ENCODE results near the gene ZNF222. TPM values are rescaled to one million over a fixed set of nuclear protein-coding genes. Genes with fewer than 3 reads are reported as not detected.

The ZNF222 gene
- total and polyA plus RNA-seq, 2 donors (not counting 1 experiment from before 2014, with no cell fraction given): 6.0 to 13.0 TPM

GRCh38 chr19:44072543-44073401 lies 47.6 kb downstream of the ZNF222 start:
- Histone ChIP-seq H4K20me1 (ENCODE audit: control insufficient read depth, extremely low read depth, insufficient read depth, low read length) (no peaks in the 10 kb centered on the region), H3K4me1 (ENCODE audit: control insufficient read depth, extremely low read depth, insufficient read depth, low read length) (peaks cover 3% of the 10 kb centered on the region), H3K27me3 (ENCODE audit: control insufficient read depth, insufficient read depth, low read length) (no peaks in the 10 kb centered on the region), H3K4me2 (ENCODE audit: extremely low read depth, insufficient read depth, low read length) (peak overlapping the region; percentile 97), H3K9ac (ENCODE audit: insufficient read depth, low read length) (peak overlapping the region; percentile 44), H3K79me2 (ENCODE audit: control insufficient read depth, insufficient read depth, low read length) (no peaks in the 10 kb centered on the region), H3K4me3 (replicated peaks in 1 of 4; ENCODE audit: control extremely low read depth in 1 of 4, insufficient read depth in 1 of 4, low read depth in 3 of 4, low read length in 4 of 4) (peak overlapping the region; percentile 82 to 92 (median 88)), H2AFZ (ENCODE audit: low read length) (peak overlapping the region; percentile 100), H3K36me3 (ENCODE audit: control insufficient read depth, insufficient read depth, low read length) (no peaks in the 10 kb centered on the region), H3K27ac (ENCODE audit: insufficient read depth, low read length) (peak overlapping the region; percentile 49), H3K9me3 (ENCODE audit: control insufficient read depth, insufficient read depth, low read depth, low read length) (no peaks in the 10 kb centered on the region)
- DNase-seq (ENCODE audit: low read depth in 2 of 2): peak in 1 of 2 donors; percentile 1
- TF ChIP-seq EZH2 (IDR thresholded peaks at IDR 0.05; ENCODE audit: low read length, missing control alignments) (no peak), CTCF (conservative IDR thresholded peaks at IDR 0.05 in 1 of 2, IDR thresholded peaks at IDR 0.05 in 1 of 2; ENCODE audit: low read depth in 1 of 2, low read length in 2 of 2) (no peak)

- Histone ChIP-seq H3K4me2 (ENCODE audit: extremely low read depth, insufficient read depth, low read length) (no peak overlapping the region), H3K9me3 (ENCODE audit: control insufficient read depth, insufficient read depth, low read depth, low read length) (no peaks in the 10 kb centered on the region), H3K36me3 (ENCODE audit: control insufficient read depth, insufficient read depth, low read length) (no peaks in the 10 kb centered on the region), H4K20me1 (ENCODE audit: control insufficient read depth, extremely low read depth, insufficient read depth, low read length) (no peaks in the 10 kb centered on the region), H3K27me3 (ENCODE audit: control insufficient read depth, insufficient read depth, low read length) (no peaks in the 10 kb centered on the region), H3K79me2 (ENCODE audit: control insufficient read depth, insufficient read depth, low read length) (no peaks in the 10 kb centered on the region), H3K27ac (ENCODE audit: insufficient read depth, low read length) (no peak overlapping the region), H3K9ac (ENCODE audit: insufficient read depth, low read length) (no peak overlapping the region), H2AFZ (ENCODE audit: low read length) (no peak overlapping the region), H3K4me1 (ENCODE audit: control insufficient read depth, extremely low read depth, insufficient read depth, low read length) (peaks cover 3% of the 10 kb centered on the region), H3K4me3 (replicated peaks in 1 of 4; ENCODE audit: control extremely low read depth in 1 of 4, insufficient read depth in 1 of 4, low read depth in 3 of 4, low read length in 4 of 4) (no peak overlapping the region)
- no peak for DNase-seq (ENCODE audit: low read depth in 2 of 2)
- TF ChIP-seq CTCF (conservative IDR thresholded peaks at IDR 0.05 in 1 of 2, IDR thresholded peaks at IDR 0.05 in 1 of 2; ENCODE audit: low read depth in 1 of 2, low read length in 2 of 2) (no peak), EZH2 (IDR thresholded peaks at IDR 0.05; ENCODE audit: low read length, missing control alignments) (no peak)
Measured at GRCh38 chr19:44076325-44076724, 51.1 kb downstream of the ZNF222 start.

Other genes with a start within 250 kb of the ZNF222 start
- gene KCNN4, start 244.4 kb upstream of the ZNF222 start, total RNA-seq: 0.26 and 0.83 TPM in 2 replicates
- gene KCNN4, start 244.4 kb upstream of the ZNF222 start, polyA plus RNA-seq: 0.41 and 0.53 TPM in 2 replicates
- gene LYPD5, start 222.9 kb upstream of the ZNF222 start, total RNA-seq: 0.50 and 1.0 TPM in 2 replicates
- 0.12 and 0.37 TPM in 2 replicates for gene LYPD5, start 222.9 kb upstream of the ZNF222 start, polyA plus RNA-seq
- gene ZNF283, start 198.1 kb upstream of the ZNF222 start, total RNA-seq: 12.8 and 15.2 TPM in 2 replicates
- gene ZNF283, start 198.1 kb upstream of the ZNF222 start, polyA plus RNA-seq: 3.5 and 5.8 TPM in 2 replicates
- 5.3 and 5.9 TPM in 2 replicates for gene ZNF404, start 141.4 kb upstream of the ZNF222 start, total RNA-seq
- gene ZNF404, start 141.4 kb upstream of the ZNF222 start, polyA plus RNA-seq: 2.0 and 3.8 TPM in 2 replicates
- 18.5 and 22.1 TPM in 2 replicates for gene ZNF45, start 90.1 kb upstream of the ZNF222 start, total RNA-seq
- gene ZNF45, start 90.1 kb upstream of the ZNF222 start, polyA plus RNA-seq: 11.6 and 13.2 TPM in 2 replicates
- 8.5 and 15.2 TPM in 2 replicates for gene ZNF221, start 74.2 kb upstream of the ZNF222 start, total RNA-seq
- gene ZNF221, start 74.2 kb upstream of the ZNF222 start, polyA plus RNA-seq: 2.3 and 2.4 TPM in 2 replicates
- 9.0 and 12.2 TPM in 2 replicates for gene ZNF155, start 41.2 kb upstream of the ZNF222 start, total RNA-seq
- gene ZNF155, start 41.2 kb upstream of the ZNF222 start, polyA plus RNA-seq: 5.6 and 7.4 TPM in 2 replicates
- 4.0 and 4.6 TPM in 2 replicates for gene ZNF230, start 22.4 kb upstream of the ZNF222 start, total RNA-seq
- 2.0 and 3.5 TPM in 2 replicates for gene ZNF230, start 22.4 kb upstream of the ZNF222 start, polyA plus RNA-seq
- gene ZNF223, start 26.7 kb downstream of the ZNF222 start, total RNA-seq: 4.6 and 5.3 TPM in 2 replicates
- gene ZNF223, start 26.7 kb downstream of the ZNF222 start, polyA plus RNA-seq: 4.3 TPM in 2 replicates
- 3.3 and 4.0 TPM in 2 replicates for gene ZNF284, start 46.8 kb downstream of the ZNF222 start, total RNA-seq
- gene ZNF284, start 46.8 kb downstream of the ZNF222 start, polyA plus RNA-seq: 1.2 and 2.7 TPM in 2 replicates
- gene ZNF224, start 69.0 kb downstream of the ZNF222 start, total RNA-seq: 31.1 and 37.0 TPM in 2 replicates
- gene ZNF224, start 69.0 kb downstream of the ZNF222 start, polyA plus RNA-seq: 8.8 and 12.4 TPM in 2 replicates
- 8.2 and 10.2 TPM in 2 replicates for gene ZNF225, start 88.0 kb downstream of the ZNF222 start, total RNA-seq
- 2.2 and 3.1 TPM in 2 replicates for gene ZNF225, start 88.0 kb downstream of the ZNF222 start, polyA plus RNA-seq
- gene ZNF234, start 116.2 kb downstream of the ZNF222 start, total RNA-seq: 13.9 and 15.9 TPM in 2 replicates
- 3.4 and 5.7 TPM in 2 replicates for gene ZNF234, start 116.2 kb downstream of the ZNF222 start, polyA plus RNA-seq
- 17.5 and 30.7 TPM in 2 replicates for gene ZNF226, start 139.7 kb downstream of the ZNF222 start, total RNA-seq
- gene ZNF226, start 139.7 kb downstream of the ZNF222 start, polyA plus RNA-seq: 18.8 and 21.4 TPM in 2 replicates
- 27.7 and 32.0 TPM in 2 replicates for gene ZNF227, start 187.2 kb downstream of the ZNF222 start, total RNA-seq
- 8.3 and 9.9 TPM in 2 replicates for gene ZNF227, start 187.2 kb downstream of the ZNF222 start, polyA plus RNA-seq
- gene ZNF233, start 234.5 kb downstream of the ZNF222 start, total RNA-seq: 3.6 and 5.9 TPM in 2 replicates
- gene ZNF233, start 234.5 kb downstream of the ZNF222 start, polyA plus RNA-seq: 0.96 and 1.3 TPM in 2 replicates